GDM1 (cell line): Measurements from ENCODE around the gene MTG2.

Experiments
- DNase-seq: peaks from one replicate; lab custom pipeline; 2025; lab: John Stamatoyannopoulos, UW

MTG2 gene

GRCh38 chr20:62252342-62252966, 69.6 kb downstream of the MTG2 start:
- DNase-seq = no peak
